WTC11 (cell line): ENCODE data around the gene CHFR. TPM values are rescaled to one million over a fixed set of nuclear protein-coding genes. Genes with fewer than 3 reads are reported as not detected.

ENCODE experiments used
- ATAC-seq: fragments of 200-7000 bp; cut with Tn5 transposase; 2 replicates; pipeline ENCODE4 v1.10.0; 2021; ENCODE audit warnings: mild to moderate bottlenecking, moderate library complexity
- CTCF ChIA-PET: fragments of 300-600 bp; sonication (Branson Sonifier 250); formaldehyde crosslinking; loops from one replicate; lab custom pipeline; 2021; ENCODE audit warnings: antibody characterized with exemption; lab: Charles Lee
- POLR2A ChIA-PET: fragments of 350-600 bp; sonication (Branson Sonifier 250); formaldehyde crosslinking; loops from one replicate; lab custom pipeline; 2021; ENCODE audit warnings: antibody characterized with exemption; lab: Charles Lee
- DNase-seq: peaks from one replicate; pipeline ENCODE4 v3.0.0; 2021; ENCODE audit warnings: low spot score
- H3K27ac Mint-ChIP-seq: 2 replicates; pipeline ENCODE4 v1.8.0; 2021; ENCODE audit warnings: mixed read lengths
- H3K27me3 Mint-ChIP-seq: 2 replicates; pipeline ENCODE4 v1.8.0; 2021; ENCODE audit warnings: low read depth, mild to moderate bottlenecking, moderate library complexity, mixed read lengths
- H3K36me3 Mint-ChIP-seq: 2 replicates; pipeline ENCODE4 v1.8.0; 2021; ENCODE audit warnings: mixed read lengths
- H3K4me1 Mint-ChIP-seq: 2 replicates; pipeline ENCODE4 v1.8.0; 2022; ENCODE audit warnings: mixed read lengths
- H3K4me3 Mint-ChIP-seq: 2 replicates; pipeline ENCODE4 v1.8.0; 2021; ENCODE audit warnings: mild to moderate bottlenecking, moderate library complexity, mixed read lengths
- H3K9me3 Mint-ChIP-seq: 2 replicates; pipeline ENCODE4 v1.8.0; 2021; ENCODE audit warnings: mixed read lengths
- ARID4B ChIP-seq: sonication (generic); formaldehyde crosslinking; IDR thresholded peaks from 2 replicates; pipeline ENCODE4 v1.8.0; 2023; ENCODE audit warnings: missing genetic modification reagents, mild to moderate bottlenecking, borderline replicate concordance
- ATF2 ChIP-seq: sonication (generic); formaldehyde crosslinking; IDR thresholded peaks from 2 replicates; pipeline ENCODE4 v1.8.1; 2022; ENCODE audit warnings: low read depth, missing genetic modification reagents, borderline replicate concordance
- ATF6 ChIP-seq: sonication (generic); formaldehyde crosslinking; IDR thresholded peaks from 2 replicates; pipeline ENCODE4 v1.8.1; 2023; ENCODE audit warnings: mild to moderate bottlenecking, missing genetic modification reagents
- ESRRA ChIP-seq: sonication (generic); formaldehyde crosslinking; IDR thresholded peaks from 2 replicates; pipeline ENCODE4 v1.8.1; 2022; ENCODE audit warnings: mild to moderate bottlenecking, missing genetic modification reagents, borderline replicate concordance
- ETV6 ChIP-seq: sonication (generic); formaldehyde crosslinking; IDR thresholded peaks from 2 replicates; pipeline ENCODE4 v1.8.1; 2022; ENCODE audit warnings: mild to moderate bottlenecking, missing genetic modification reagents
- FOXK1 ChIP-seq: sonication (generic); formaldehyde crosslinking; IDR thresholded peaks from 2 replicates; pipeline ENCODE4 v1.8.0; 2022; ENCODE audit warnings: mild to moderate bottlenecking, moderate library complexity, missing genetic modification reagents
- HMGXB4 ChIP-seq: sonication (generic); formaldehyde crosslinking; IDR thresholded peaks from 2 replicates; pipeline ENCODE4 v1.8.1; 2023; ENCODE audit warnings: mild to moderate bottlenecking, moderate library complexity, missing genetic modification reagents
- MAX ChIP-seq: sonication (generic); formaldehyde crosslinking; IDR thresholded peaks from 2 replicates; pipeline ENCODE4 v1.8.0; 2022; ENCODE audit warnings: mild to moderate bottlenecking, missing genetic modification reagents
- NFE2L1 ChIP-seq: sonication (generic); formaldehyde crosslinking; IDR thresholded peaks from 2 replicates; pipeline ENCODE4 v1.8.1; 2023; ENCODE audit warnings: missing genetic modification reagents
- NR2C2 ChIP-seq: sonication (generic); formaldehyde crosslinking; IDR thresholded peaks from 2 replicates; pipeline ENCODE4 v1.8.0; 2022; ENCODE audit warnings: mild to moderate bottlenecking, missing genetic modification reagents
- PREB ChIP-seq: sonication (generic); formaldehyde crosslinking; IDR thresholded peaks from 2 replicates; pipeline ENCODE4 v1.8.1; 2022; ENCODE audit warnings: mild to moderate bottlenecking, missing genetic modification reagents, moderate library complexity, borderline replicate concordance
- ZNF121 ChIP-seq: sonication (generic); formaldehyde crosslinking; IDR thresholded peaks from 2 replicates; pipeline ENCODE4 v1.8.0; 2023; ENCODE audit warnings: missing genetic modification reagents
- ZNF512 ChIP-seq: sonication (generic); formaldehyde crosslinking; IDR thresholded peaks from 2 replicates; pipeline ENCODE4 v1.8.1; 2022; ENCODE audit warnings: missing genetic modification reagents, borderline replicate concordance
- total RNA-seq: library from RNA; stranded (reverse); gene quantifications from 3 replicates; pipeline ENCODE4 v1.2.3, GENCODE V29; 2021

The CHFR gene
- total RNA-seq, 1 experiment from 2014 or later, result 58.7 TPM

GRCh38 chr12:132787877-132788276 is 99.5 kb downstream of the CHFR start (continued):
- TF ChIP-seq ARID4B (no peak), FOXK1 (CRISPR knock-in tag) (no peak), HMGXB4 (no peak), MAX (CRISPR knock-in tag) (no peak), NR2C2 (CRISPR knock-in tag) (no peak), ETV6 (CRISPR knock-in tag) (no peak), NFE2L1 (CRISPR knock-in tag) (no peak), PREB (CRISPR knock-in tag) (no peak), ATF2 (CRISPR knock-in tag) (no peak), ESRRA (CRISPR knock-in tag) (no peak)

- Mint-ChIP-seq H3K4me3 (no peak overlapping the region), H3K36me3 (peaks cover 47% of the 10 kb centered on the region), H3K27me3 (no peaks in the 10 kb centered on the region), H3K4me1 (no peaks in the 10 kb centered on the region), H3K27ac (no peak overlapping the region), H3K9me3 (peaks cover under 1% of the 10 kb centered on the region; the same call in 1 of the 2 replicates)
- no peak for DNase-seq
- POLR2A ChIA-PET, result no interaction called here
- TF ChIP-seq ZNF121 (no peak), ATF6 (CRISPR knock-in tag) (no peak), ZNF512 (CRISPR knock-in tag) (no peak), PREB (CRISPR knock-in tag) (no peak)
- no peak for ATAC-seq
- CTCF ChIA-PET, result no interaction called here
These were observed 101.2 kb downstream of the CHFR start for GRCh38 chr12:132786192-132786591.
